WTC11 (cell line): ENCODE data around the gene SLCO4A1. TPM values are rescaled to one million over a fixed set of nuclear protein-coding genes. Genes with fewer than 3 reads are reported as not detected.

Experiments
- ATAC-seq: fragments of 200-7000 bp; cut with Tn5 transposase; 2 replicates; pipeline ENCODE4 v1.10.0; 2021; ENCODE audit warnings: mild to moderate bottlenecking, moderate library complexity
- CTCF ChIA-PET: fragments of 300-600 bp; sonication (Branson Sonifier 250); formaldehyde crosslinking; loops from one replicate; lab custom pipeline; 2021; ENCODE audit warnings: antibody characterized with exemption; lab: Charles Lee
- POLR2A ChIA-PET: fragments of 350-600 bp; sonication (Branson Sonifier 250); formaldehyde crosslinking; loops from one replicate; lab custom pipeline; 2021; ENCODE audit warnings: antibody characterized with exemption; lab: Charles Lee
- DNase-seq: peaks from one replicate; pipeline ENCODE4 v3.0.0; 2021; ENCODE audit warnings: low spot score
- H3K27ac Mint-ChIP-seq: 2 replicates; pipeline ENCODE4 v1.8.0; 2021; ENCODE audit warnings: mixed read lengths
- H3K27me3 Mint-ChIP-seq: 2 replicates; pipeline ENCODE4 v1.8.0; 2021; ENCODE audit warnings: low read depth, mild to moderate bottlenecking, moderate library complexity, mixed read lengths
- H3K36me3 Mint-ChIP-seq: 2 replicates; pipeline ENCODE4 v1.8.0; 2021; ENCODE audit warnings: mixed read lengths
- H3K4me1 Mint-ChIP-seq: 2 replicates; pipeline ENCODE4 v1.8.0; 2022; ENCODE audit warnings: mixed read lengths
- H3K4me3 Mint-ChIP-seq: 2 replicates; pipeline ENCODE4 v1.8.0; 2021; ENCODE audit warnings: mild to moderate bottlenecking, moderate library complexity, mixed read lengths
- H3K9me3 Mint-ChIP-seq: 2 replicates; pipeline ENCODE4 v1.8.0; 2021; ENCODE audit warnings: mixed read lengths
- ATF2 ChIP-seq: sonication (generic); formaldehyde crosslinking; IDR thresholded peaks from 2 replicates; pipeline ENCODE4 v1.8.1; 2022; ENCODE audit warnings: low read depth, missing genetic modification reagents, borderline replicate concordance
- CREB1 ChIP-seq: sonication (generic); formaldehyde crosslinking; IDR thresholded peaks from 2 replicates; pipeline ENCODE4 v1.8.0; 2023; ENCODE audit warnings: mild to moderate bottlenecking, missing genetic modification reagents
- CREM ChIP-seq: sonication (generic); formaldehyde crosslinking; IDR thresholded peaks from 2 replicates; pipeline ENCODE4 v1.8.1; 2022; ENCODE audit warnings: mild to moderate bottlenecking, missing genetic modification reagents, moderate library complexity
- ELF4 ChIP-seq: sonication (generic); formaldehyde crosslinking; IDR thresholded peaks from 2 replicates; pipeline ENCODE4 v1.8.1; 2022; ENCODE audit warnings: low read depth, mild to moderate bottlenecking, moderate library complexity, missing genetic modification reagents
- ERG ChIP-seq: fragments of 250-450 bp; sonication (Bioruptor Pico); IDR thresholded peaks from 2 replicates; pipeline ENCODE4 v1.8.0; 2021; ENCODE audit warnings: mild to moderate bottlenecking
- ETV6 ChIP-seq: sonication (generic); formaldehyde crosslinking; IDR thresholded peaks from 2 replicates; pipeline ENCODE4 v1.8.1; 2022; ENCODE audit warnings: mild to moderate bottlenecking, missing genetic modification reagents
- FOXP1 ChIP-seq: sonication (generic); formaldehyde crosslinking; IDR thresholded peaks from 2 replicates; pipeline ENCODE4 v1.8.0; 2022; ENCODE audit warnings: missing genetic modification reagents, mild to moderate bottlenecking, moderate library complexity, borderline replicate concordance
- MAX ChIP-seq: sonication (generic); formaldehyde crosslinking; IDR thresholded peaks from 2 replicates; pipeline ENCODE4 v1.8.0; 2022; ENCODE audit warnings: mild to moderate bottlenecking, missing genetic modification reagents
- NFATC4 ChIP-seq: fragments of 250-450 bp; sonication (Bioruptor Pico); IDR thresholded peaks from 2 replicates; pipeline ENCODE4 v1.9.0; 2021; ENCODE audit warnings: mild to moderate bottlenecking
- RELA ChIP-seq: sonication (generic); formaldehyde crosslinking; IDR thresholded peaks from 2 replicates; pipeline ENCODE4 v1.8.1; 2022; ENCODE audit warnings: missing genetic modification reagents, mild to moderate bottlenecking, borderline replicate concordance
- SOX15 ChIP-seq: fragments of 250-450 bp; sonication (Bioruptor Pico); IDR thresholded peaks from 2 replicates; pipeline ENCODE4 v1.9.0; 2021; ENCODE audit warnings: mild to moderate bottlenecking
- TEAD4 ChIP-seq: sonication (generic); formaldehyde crosslinking; IDR thresholded peaks from 2 replicates; pipeline ENCODE4 v1.8.0; 2022; ENCODE audit warnings: mild to moderate bottlenecking, missing genetic modification reagents
- TP53 ChIP-seq: sonication (generic); formaldehyde crosslinking; IDR thresholded peaks from 2 replicates; pipeline ENCODE4 v1.8.1; 2023; ENCODE audit warnings: mild to moderate bottlenecking, missing genetic modification reagents
- ZBTB21 ChIP-seq: sonication (generic); formaldehyde crosslinking; IDR thresholded peaks from 2 replicates; pipeline ENCODE4 v1.8.1; 2023; ENCODE audit warnings: mild to moderate bottlenecking, missing genetic modification reagents, borderline replicate concordance
- ZNF138 ChIP-seq: sonication (generic); formaldehyde crosslinking; conservative IDR thresholded peaks from 2 replicates; pipeline ENCODE4 v1.8.1; 2022; ENCODE audit warnings: mild to moderate bottlenecking, moderate library complexity, missing genetic modification reagents
- ZNF219 ChIP-seq: sonication (generic); formaldehyde crosslinking; IDR thresholded peaks from 2 replicates; pipeline ENCODE4 v1.8.0; 2023; ENCODE audit warnings: missing genetic modification reagents, mild to moderate bottlenecking, borderline replicate concordance
- ZNF317 ChIP-seq: sonication (generic); formaldehyde crosslinking; IDR thresholded peaks from 2 replicates; pipeline ENCODE4 v1.8.1; 2023; ENCODE audit warnings: low read depth, mild to moderate bottlenecking, moderate library complexity, missing genetic modification reagents, borderline replicate concordance
- ZNF423 ChIP-seq: fragments of 250-450 bp; sonication (Bioruptor Pico); IDR thresholded peaks from 2 replicates; pipeline ENCODE4 v2.1.2; 2022; ENCODE audit warnings: mild to moderate bottlenecking, moderate library complexity
- total RNA-seq: library from RNA; stranded (reverse); gene quantifications from 3 replicates; pipeline ENCODE4 v1.2.3, GENCODE V29; 2021

SLCO4A1 gene
- total RNA-seq, 1 experiment from 2014 or later = 19.9 TPM

GRCh38 chr20:62621251-62622110 lies 20.8 kb upstream of the SLCO4A1 start:
- Mint-ChIP-seq H3K36me3 (no peaks in the 10 kb centered on the region), H3K27ac (no peak overlapping the region), H3K27me3 (no peaks in the 10 kb centered on the region), H3K4me3 (no peak overlapping the region), H3K4me1 (peaks cover 19% of the 10 kb centered on the region), H3K9me3 (no peaks in the 10 kb centered on the region)
- DNase-seq (no peak), ATAC-seq (no peak)
- TF ChIP-seq ELF4 (CRISPR knock-in tag) = no peak
- 0 out of 2 replicates have a peak, but pooled peaks have one; percentile 33 for TF ChIP-seq FOXP1 (CRISPR knock-in tag)
- POLR2A ChIA-PET = no interaction called here
- CTCF ChIA-PET = interaction anchor here (1.2 to 1.6 kb wide), 2 partner anchors 114 to 122 kb away, joined by 3 to 5 read pairs; no protein-coding TSS in a partner anchor

- POLR2A ChIA-PET = no interaction called here
- CTCF ChIA-PET = interaction anchor here (1.2 to 1.6 kb wide), 4 partner anchors 85 to 169 kb away, joined by 3 to 10 read pairs (median 6); no protein-coding TSS in a partner anchor
Measured at GRCh38 chr20:62622178-62622876, 20.0 kb upstream of the SLCO4A1 start.

GRCh38 chr20:62622877-62623487 lies 19.3 kb upstream of the SLCO4A1 start:
- H3K36me3 Mint-ChIP-seq = no peaks in the 10 kb centered on the region
- H3K27me3 Mint-ChIP-seq = no peaks in the 10 kb centered on the region
- no peak overlapping the region for H3K4me3 Mint-ChIP-seq
- CTCF ChIA-PET = interaction anchor here (0.8 to 1.6 kb wide), 9 partner anchors 83 to 213 kb away, joined by 3 to 10 read pairs (median 4); no protein-coding TSS in a partner anchor
- no peak overlapping the region for H3K27ac Mint-ChIP-seq
- ATAC-seq (no peak), DNase-seq (no peak)
- POLR2A ChIA-PET = no interaction called here
- no peaks in the 10 kb centered on the region for H3K9me3 Mint-ChIP-seq
- H3K4me1 Mint-ChIP-seq = peaks cover 19% of the 10 kb centered on the region
- TF ChIP-seq ERG (CRISPR knock-in tag) (no peak), ZNF138 (CRISPR knock-in tag) (no peak), FOXP1 (CRISPR knock-in tag) (peak; percentile 43; the same call in 1 of the 2 replicates), MAX (CRISPR knock-in tag) (0 out of 2 replicates have a peak, but pooled peaks have one; percentile 31), ZNF317 (CRISPR knock-in tag) (no peak), RELA (CRISPR knock-in tag) (0 out of 2 replicates have a peak, but pooled peaks have one; percentile 32)

More at GRCh38 chr20:62622178-62622876, 20.0 kb upstream of the SLCO4A1 start:
- DNase-seq (no peak), ATAC-seq (no peak)
- Mint-ChIP-seq H3K27me3 (no peaks in the 10 kb centered on the region), H3K27ac (no peak overlapping the region), H3K4me3 (no peak overlapping the region), H3K36me3 (no peaks in the 10 kb centered on the region), H3K4me1 (peaks cover 19% of the 10 kb centered on the region), H3K9me3 (no peaks in the 10 kb centered on the region)
- TF ChIP-seq CREB1 = no peak
- TF ChIP-seq NFATC4 (CRISPR knock-in tag) = no peak
- no peak for TF ChIP-seq TEAD4 (CRISPR knock-in tag)
- TF ChIP-seq ATF2 (CRISPR knock-in tag) = no peak
- no peak for TF ChIP-seq CREM (CRISPR knock-in tag)
- no peak for TF ChIP-seq ETV6 (CRISPR knock-in tag)
- no peak for TF ChIP-seq TP53 (CRISPR knock-in tag)
- TF ChIP-seq ZBTB21 (CRISPR knock-in tag) = no peak
- TF ChIP-seq ZNF423 (CRISPR knock-in tag) = no peak
- TF ChIP-seq ZNF219 (CRISPR knock-in tag) = no peak
- no peak for TF ChIP-seq SOX15 (CRISPR knock-in tag)
